ENCODE results near the gene SCRN1. TPM values are rescaled to one million over a fixed set of nuclear protein-coding genes. Genes with fewer than 3 reads are reported as not detected.

Gene SCRN1
- total RNA-seq, 1 donor from 2014 or later = 61.9 TPM

GRCh38 chr7:30022991-30023390 lies 33.4 kb upstream of the SCRN1 start:
- H3K4me3 ChIP-seq (ENCODE audit: low read depth, low read length) = no peak overlapping the region
- TF ChIP-seq CTCF (conservative IDR thresholded peaks at IDR 0.05; ENCODE audit: low read depth, low read length) = no peak
- no peak for DNase-seq (ENCODE audit: low read depth)

GRCh38 chr7:30020535-30020934 lies 30.9 kb upstream of the SCRN1 start:
- no peak overlapping the region for H3K4me3 ChIP-seq (ENCODE audit: low read depth, low read length)
- no peak for DNase-seq (ENCODE audit: low read depth)
- no peak for TF ChIP-seq CTCF (conservative IDR thresholded peaks at IDR 0.05; ENCODE audit: low read depth, low read length)

- DNase-seq (ENCODE audit: low read depth) = no peak
- no peak overlapping the region for H3K4me3 ChIP-seq (ENCODE audit: low read depth, low read length)
- TF ChIP-seq CTCF (conservative IDR thresholded peaks at IDR 0.05; ENCODE audit: low read depth, low read length) = no peak
These were observed 30.4 kb upstream of the SCRN1 start for GRCh38 chr7:30019960-30020359.

GRCh38 chr7:30019387-30019786 lies 29.8 kb upstream of the SCRN1 start:
- TF ChIP-seq CTCF (conservative IDR thresholded peaks at IDR 0.05; ENCODE audit: low read depth, low read length) = no peak
- no peak overlapping the region for H3K4me3 ChIP-seq (ENCODE audit: low read depth, low read length)
- DNase-seq (ENCODE audit: low read depth) = no peak

- TF ChIP-seq CTCF (conservative IDR thresholded peaks at IDR 0.05; ENCODE audit: low read depth, low read length) = no peak
- no peak overlapping the region for H3K4me3 ChIP-seq (ENCODE audit: low read depth, low read length)
- DNase-seq (ENCODE audit: low read depth) = no peak
These were observed 28.9 kb upstream of the SCRN1 start for GRCh38 chr7:30018451-30018850.

- H3K4me3 ChIP-seq (ENCODE audit: low read depth, low read length) = no peak overlapping the region
- no peak for DNase-seq (ENCODE audit: low read depth)
- no peak for TF ChIP-seq CTCF (conservative IDR thresholded peaks at IDR 0.05; ENCODE audit: low read depth, low read length)
These were observed 23.2 kb upstream of the SCRN1 start for GRCh38 chr7:30012757-30013156.

- H3K4me3 ChIP-seq (ENCODE audit: low read depth, low read length) = no peak overlapping the region
- DNase-seq (ENCODE audit: low read depth) = no peak
- TF ChIP-seq CTCF (conservative IDR thresholded peaks at IDR 0.05; ENCODE audit: low read depth, low read length) = no peak
These were observed 20.4 kb upstream of the SCRN1 start for GRCh38 chr7:30010021-30010420.

Data from epithelial cell of proximal tubule (primary cell).